T-helper 1 cell treated with Interleukin-12 subunit alpha and Interleukin-12 subunit beta and Interleukin-4 antibody, amounts not matched to agents 30 μg/mL and 1 μg/mL, for 36 hours (primary cell): Measurements from ENCODE around the gene EIF4G3.

ENCODE experiments used
- H3K27ac Mint-ChIP-seq: one replicate; pipeline ENCODE4 v1.8.0; 2021; ENCODE audit warnings: mild to moderate bottlenecking, mixed read lengths
- H3K27me3 Mint-ChIP-seq: one replicate; pipeline ENCODE4 v1.8.0; 2021; ENCODE audit warnings: low read depth, mixed read lengths
- H3K36me3 Mint-ChIP-seq: one replicate; pipeline ENCODE4 v1.8.0; 2021; ENCODE audit warnings: low read depth, mixed read lengths
- H3K4me1 Mint-ChIP-seq: one replicate; pipeline ENCODE4 v1.8.0; 2021; ENCODE audit warnings: low read depth, mixed read lengths
- H3K4me3 Mint-ChIP-seq: one replicate; pipeline ENCODE4 v1.8.0; 2021; ENCODE audit warnings: mild to moderate bottlenecking, moderate library complexity, mixed read lengths
- H3K9me3 Mint-ChIP-seq: one replicate; pipeline ENCODE4 v1.8.0; 2021; ENCODE audit warnings: mixed read lengths

EIF4G3 gene

DNA sequence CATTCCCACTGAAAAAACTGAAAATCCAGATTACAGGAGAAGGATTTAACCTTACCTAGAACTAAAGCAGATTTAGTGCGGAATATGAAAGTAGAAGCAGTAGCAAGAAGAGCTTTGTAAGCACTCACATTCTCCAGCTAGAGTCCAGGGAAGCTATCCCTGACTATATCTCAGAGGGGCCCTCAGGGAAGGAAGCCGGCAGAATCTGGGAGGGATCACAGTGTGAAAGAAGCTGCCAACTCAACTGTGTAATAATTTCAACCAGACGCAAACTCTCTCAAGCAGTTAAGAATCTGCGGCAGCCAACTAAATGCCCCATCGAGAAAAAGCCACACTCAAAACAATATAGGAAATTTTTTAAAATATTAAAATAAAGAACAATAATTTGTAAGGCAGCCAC, 163.8 kb downstream of the EIF4G3 start:
- H3K36me3 Mint-ChIP-seq: peaks cover 13% of the 10 kb centered on the region
- no peak overlapping the region for H3K4me3 Mint-ChIP-seq
- no peak overlapping the region for H3K27ac Mint-ChIP-seq
- H3K9me3 Mint-ChIP-seq: no peaks in the 10 kb centered on the region
- H3K27me3 Mint-ChIP-seq: no peaks in the 10 kb centered on the region
- peaks cover 14% of the 10 kb centered on the region for H3K4me1 Mint-ChIP-seq

GRCh38 chr1:21007876-21008275, 168.8 kb downstream of the EIF4G3 start:
- Mint-ChIP-seq H3K4me3 (no peak overlapping the region), H3K36me3 (peaks cover 3% of the 10 kb centered on the region), H3K9me3 (no peaks in the 10 kb centered on the region), H3K27me3 (no peaks in the 10 kb centered on the region), H3K4me1 (peaks cover 5% of the 10 kb centered on the region), H3K27ac (no peak overlapping the region)

GRCh38 chr1:21005466-21006239, 171.0 kb downstream of the EIF4G3 start:
- peaks cover 7% of the 10 kb centered on the region for H3K4me1 Mint-ChIP-seq
- no peaks in the 10 kb centered on the region for H3K36me3 Mint-ChIP-seq
- H3K4me3 Mint-ChIP-seq: no peak overlapping the region
- H3K9me3 Mint-ChIP-seq: no peaks in the 10 kb centered on the region
- no peaks in the 10 kb centered on the region for H3K27me3 Mint-ChIP-seq
- no peak overlapping the region for H3K27ac Mint-ChIP-seq

DNA sequence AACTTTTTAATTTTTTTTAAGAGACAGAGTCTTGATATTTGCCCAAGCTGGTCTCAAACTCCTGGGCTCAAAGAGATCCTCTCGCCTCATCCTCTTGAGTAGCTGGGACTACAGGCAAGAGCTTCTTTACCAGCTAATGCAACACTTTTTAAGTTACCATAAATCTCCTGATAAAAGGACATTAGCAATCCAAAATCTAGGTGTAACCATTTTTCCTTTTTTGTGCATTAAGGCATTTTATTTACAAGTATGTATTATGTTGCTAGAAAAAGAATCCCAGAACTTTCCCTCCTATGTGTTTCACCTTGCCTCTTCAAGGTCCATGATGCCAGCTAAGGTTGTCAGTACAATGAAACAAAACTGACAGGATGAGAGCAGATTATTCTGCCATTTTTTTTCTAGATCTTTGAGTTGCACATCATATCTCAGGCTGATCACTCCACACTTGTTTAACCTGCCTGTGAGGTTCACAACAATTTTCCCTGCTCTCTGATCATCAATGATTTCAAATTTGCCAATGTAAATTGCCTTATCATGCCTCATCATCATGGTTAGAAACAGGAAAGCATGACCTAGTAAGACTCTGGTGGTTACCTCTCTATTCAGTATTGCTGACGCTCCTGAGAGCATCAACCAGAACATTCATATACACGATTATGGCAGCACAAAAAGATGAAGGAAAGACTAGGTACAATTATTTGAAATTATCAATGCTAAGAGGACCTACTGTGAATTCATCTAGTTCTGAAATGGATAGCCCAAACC, 173.2 kb downstream of the EIF4G3 start:
- H3K9me3 Mint-ChIP-seq: no peaks in the 10 kb centered on the region
- H3K36me3 Mint-ChIP-seq: peaks cover 1% of the 10 kb centered on the region
- H3K27me3 Mint-ChIP-seq: no peaks in the 10 kb centered on the region
- H3K4me3 Mint-ChIP-seq: no peak overlapping the region
- H3K27ac Mint-ChIP-seq: no peak overlapping the region
- peaks cover 12% of the 10 kb centered on the region for H3K4me1 Mint-ChIP-seq

DNA sequence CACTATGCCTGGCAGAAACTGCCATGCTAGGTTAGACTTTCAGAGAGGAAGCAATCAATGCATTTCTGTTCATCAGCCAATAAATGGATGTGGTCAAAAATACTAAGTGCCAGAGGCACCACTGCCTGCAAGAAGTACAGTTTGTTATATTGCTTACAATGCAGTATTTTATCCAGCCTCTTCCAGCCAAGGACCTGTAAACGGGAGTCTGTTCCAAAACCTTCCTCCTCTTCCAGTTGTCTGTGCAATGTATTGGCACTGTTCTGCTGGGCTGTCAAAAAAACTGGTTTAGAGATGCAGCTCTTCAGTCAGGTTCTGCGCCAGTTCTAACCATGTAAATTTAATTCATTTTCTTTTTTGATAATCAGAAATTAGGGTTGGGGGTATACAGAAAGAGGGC, 175.7 kb downstream of the EIF4G3 start:
- Mint-ChIP-seq H3K4me1 (peaks cover 13% of the 10 kb centered on the region), H3K36me3 (peaks cover 1% of the 10 kb centered on the region), H3K27me3 (no peaks in the 10 kb centered on the region), H3K9me3 (no peaks in the 10 kb centered on the region), H3K27ac (no peak overlapping the region), H3K4me3 (no peak overlapping the region)

DNA sequence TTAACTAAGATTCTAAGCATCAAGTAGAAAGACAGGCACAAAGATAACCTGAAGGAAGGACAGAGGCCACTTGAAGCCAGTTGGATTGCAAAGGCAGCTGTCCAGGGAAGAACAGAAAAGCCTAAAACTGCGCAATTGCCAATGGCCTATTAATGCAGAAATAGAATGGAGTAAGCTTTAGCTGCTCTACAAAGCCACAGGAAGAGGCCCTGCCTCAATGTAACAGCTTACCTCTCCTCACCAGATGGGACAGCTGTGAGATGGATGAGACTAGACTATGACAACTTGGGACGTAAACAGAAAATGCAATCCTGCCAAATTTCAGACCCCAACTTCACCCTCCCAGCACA, 176.5 kb downstream of the EIF4G3 start:
- no peak overlapping the region for H3K4me3 Mint-ChIP-seq
- H3K4me1 Mint-ChIP-seq: peaks cover 13% of the 10 kb centered on the region
- peaks cover 1% of the 10 kb centered on the region for H3K36me3 Mint-ChIP-seq
- no peak overlapping the region for H3K27ac Mint-ChIP-seq
- H3K9me3 Mint-ChIP-seq: no peaks in the 10 kb centered on the region
- H3K27me3 Mint-ChIP-seq: no peaks in the 10 kb centered on the region

DNA sequence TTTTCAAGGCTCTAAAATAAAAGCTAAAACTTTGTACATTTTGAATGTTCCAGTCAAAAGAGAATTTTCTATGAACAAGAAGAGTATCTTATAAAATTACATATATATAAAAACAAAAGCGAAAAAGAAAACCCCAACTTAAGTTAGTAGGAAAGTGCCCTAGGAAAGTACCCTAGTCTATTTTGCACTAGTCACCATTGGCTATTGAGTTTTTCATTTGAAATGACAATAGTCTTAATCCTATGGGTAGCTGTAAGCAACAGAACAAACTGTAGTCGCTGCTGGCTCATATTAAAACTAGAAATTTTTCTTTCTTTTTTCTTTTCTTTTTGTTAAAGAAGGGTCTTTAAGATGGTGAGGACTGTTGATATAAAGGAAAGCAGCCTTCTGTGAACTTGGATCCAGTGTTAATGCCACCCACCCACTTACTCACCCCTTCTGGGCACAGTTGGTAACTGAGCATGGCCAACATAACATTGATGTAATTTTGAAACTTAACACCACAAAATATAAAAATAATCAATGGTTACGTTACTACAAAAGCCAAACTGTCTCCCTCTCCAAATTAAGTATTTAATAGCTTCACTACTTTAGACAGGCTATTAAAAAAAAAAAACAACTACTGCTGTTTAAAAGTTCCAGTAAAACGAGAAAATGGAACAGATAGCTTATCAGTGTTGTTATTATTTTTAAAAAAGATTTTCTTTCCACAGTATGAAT, 177.0 kb downstream of the EIF4G3 start:
- H3K36me3 Mint-ChIP-seq: peaks cover 1% of the 10 kb centered on the region
- no peak overlapping the region for H3K27ac Mint-ChIP-seq
- no peaks in the 10 kb centered on the region for H3K9me3 Mint-ChIP-seq
- no peaks in the 10 kb centered on the region for H3K27me3 Mint-ChIP-seq
- no peak overlapping the region for H3K4me3 Mint-ChIP-seq
- peaks cover 13% of the 10 kb centered on the region for H3K4me1 Mint-ChIP-seq

DNA sequence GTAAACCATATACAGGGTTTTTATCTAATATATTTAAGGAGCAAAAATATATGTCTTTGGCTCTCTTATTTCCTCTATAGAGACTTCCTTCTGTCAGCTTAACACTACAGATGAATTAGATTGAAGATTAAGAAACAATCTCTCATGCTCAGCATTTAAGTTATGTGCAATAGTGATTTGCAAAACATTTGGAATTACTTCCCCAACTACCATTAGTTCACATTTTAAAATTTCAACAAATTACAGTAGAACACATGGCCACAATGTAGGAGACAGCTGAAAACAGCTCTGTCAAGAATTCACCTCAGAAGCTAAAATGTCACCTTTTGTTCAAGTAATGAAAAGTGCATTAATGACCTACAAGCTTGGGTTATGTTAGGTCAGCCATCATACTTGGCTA, 177.9 kb downstream of the EIF4G3 start:
- H3K4me1 Mint-ChIP-seq: peaks cover 16% of the 10 kb centered on the region
- H3K36me3 Mint-ChIP-seq: peaks cover 1% of the 10 kb centered on the region
- H3K4me3 Mint-ChIP-seq: no peak overlapping the region
- H3K27me3 Mint-ChIP-seq: no peaks in the 10 kb centered on the region
- no peaks in the 10 kb centered on the region for H3K9me3 Mint-ChIP-seq
- H3K27ac Mint-ChIP-seq: no peak overlapping the region

GRCh38 chr1:20997602-20998224, 179.0 kb downstream of the EIF4G3 start:
- Mint-ChIP-seq H3K9me3 (no peaks in the 10 kb centered on the region), H3K36me3 (peaks cover 1% of the 10 kb centered on the region), H3K4me3 (no peak overlapping the region), H3K27ac (no peak overlapping the region), H3K4me1 (peaks cover 23% of the 10 kb centered on the region), H3K27me3 (no peaks in the 10 kb centered on the region)

- Mint-ChIP-seq H3K4me3 (no peak overlapping the region), H3K4me1 (peaks cover 34% of the 10 kb centered on the region), H3K27ac (no peak overlapping the region), H3K36me3 (peaks cover 2% of the 10 kb centered on the region), H3K9me3 (no peaks in the 10 kb centered on the region), H3K27me3 (no peaks in the 10 kb centered on the region)
Observed at GRCh38 chr1:20996554-20996953, 180.1 kb downstream of the EIF4G3 start.

GRCh38 chr1:20993716-20994575, 182.8 kb downstream of the EIF4G3 start:
- Mint-ChIP-seq H3K27me3 (no peaks in the 10 kb centered on the region), H3K36me3 (peaks cover 4% of the 10 kb centered on the region), H3K27ac (no peak overlapping the region), H3K4me1 (peaks cover 32% of the 10 kb centered on the region), H3K9me3 (no peaks in the 10 kb centered on the region), H3K4me3 (no peak overlapping the region)

DNA sequence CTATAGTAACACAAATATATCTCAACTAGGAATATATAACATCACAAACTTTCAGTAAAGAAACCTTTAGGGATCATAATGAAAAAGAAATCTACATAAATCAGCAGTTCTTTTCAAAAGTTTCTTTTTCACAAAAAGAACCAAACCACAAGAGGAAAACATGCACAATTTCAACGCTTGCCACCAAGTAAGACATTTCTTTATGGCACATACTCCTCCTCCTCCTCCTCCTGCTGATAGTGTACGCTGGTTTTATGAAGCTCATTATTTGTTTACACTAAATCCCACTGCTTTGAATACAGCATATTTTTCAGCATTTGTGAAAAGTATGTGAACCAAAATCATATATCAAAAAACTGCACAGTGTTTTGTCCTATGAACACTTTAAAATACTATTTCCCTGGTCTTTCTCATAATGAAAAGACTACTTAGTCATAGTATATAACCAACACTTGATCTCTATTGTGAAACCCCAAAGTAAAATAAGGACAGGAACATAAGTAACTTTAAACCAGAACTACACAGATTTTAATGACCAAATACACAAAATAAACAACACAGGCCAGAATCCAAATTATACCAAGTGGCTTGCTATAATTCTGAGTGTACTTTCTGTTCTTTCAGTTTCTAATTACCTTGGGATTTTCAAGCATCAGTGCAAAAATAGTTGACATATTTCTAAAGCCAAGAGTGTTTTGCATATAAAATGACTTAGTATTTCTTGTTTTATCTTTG, 184.2 kb downstream of the EIF4G3 start:
- H3K9me3 Mint-ChIP-seq: no peaks in the 10 kb centered on the region
- H3K4me1 Mint-ChIP-seq: peaks cover 43% of the 10 kb centered on the region
- H3K27me3 Mint-ChIP-seq: no peaks in the 10 kb centered on the region
- peak overlapping the region; percentile 71 for H3K4me3 Mint-ChIP-seq
- H3K36me3 Mint-ChIP-seq: peaks cover 7% of the 10 kb centered on the region
- H3K27ac Mint-ChIP-seq: peak overlapping the region; percentile 84

GRCh38 chr1:20988943-20989342, 187.8 kb downstream of the EIF4G3 start:
- Mint-ChIP-seq H3K27ac (no peak overlapping the region), H3K36me3 (peaks cover 7% of the 10 kb centered on the region), H3K4me1 (peaks cover 38% of the 10 kb centered on the region), H3K4me3 (no peak overlapping the region), H3K27me3 (no peaks in the 10 kb centered on the region), H3K9me3 (no peaks in the 10 kb centered on the region)
